GM19467 (cell line): ENCODE results near the gene TMEM179B.
"Not testable (repeated sequence)": the region's sequence is repeated elsewhere in the genome, so short reads cannot be mapped to it uniquely, and the experiment has no call there.

Source experiments
- ATAC-seq: cut with Tn5 transposase; IDR thresholded peaks from one replicate; pipeline ENCODE4 v1.9.1; 2021; ENCODE audit warnings: mild to moderate bottlenecking, moderate library complexity; ENCODE audit not compliant: unreplicated experiment

The TMEM179B gene

GRCh38 chr11:62787005-62787759 lies at the start of gene TMEM179B:
Gene TMEM179B, plus strand, starts transcription at chr11:62787402. Its CDS starts 30 bp downstream, at chr11:62787432.
- ATAC-seq: peak; percentile 57

- no peak for ATAC-seq
Measured at GRCh38 chr11:62747475-62748160, 39.6 kb upstream of the TMEM179B start.

GRCh38 chr11:62749931-62750330 lies 37.3 kb upstream of the TMEM179B start:
- ATAC-seq: not testable (repeated sequence)

GRCh38 chr11:62752177-62752785 lies 34.9 kb upstream of the TMEM179B start:
- ATAC-seq: no peak

GRCh38 chr11:62752994-62753735 lies 34.0 kb upstream of the TMEM179B start:
- no peak for ATAC-seq

GRCh38 chr11:62753736-62754603 lies 33.2 kb upstream of the TMEM179B start, which contains the start of gene ZBTB3:
Gene ZBTB3, minus strand, starts transcription at chr11:62754160. Its CDS starts 496 bp downstream, at chr11:62753664.
- ATAC-seq: peak; percentile 96

- no peak for ATAC-seq
Measured at GRCh38 chr11:62755086-62755615, 32.1 kb upstream of the TMEM179B start.

- no peak for ATAC-seq
Measured at GRCh38 chr11:62757846-62758788, 29.1 kb upstream of the TMEM179B start.

GRCh38 chr11:62760867-62761227 lies 26.4 kb upstream of the TMEM179B start:
- not testable (repeated sequence) for ATAC-seq

- ATAC-seq: no peak
Measured at GRCh38 chr11:62770778-62771143, 16.4 kb upstream of the TMEM179B start.

- ATAC-seq: peak; percentile 75
Measured at GRCh38 chr11:62771144-62772021, 15.8 kb upstream of the TMEM179B start, which contains the start of gene TAF6L. Gene TAF6L, plus strand, starts transcription at chr11:62771396. Its CDS starts 4,388 bp downstream, at chr11:62775784.

- ATAC-seq: no peak
Measured at GRCh38 chr11:62774407-62774806, 12.8 kb upstream of the TMEM179B start.

- no peak for ATAC-seq
Measured at GRCh38 chr11:62775646-62776045, 11.6 kb upstream of the TMEM179B start.

- ATAC-seq: no peak
Measured at GRCh38 chr11:62777389-62777788, 9.8 kb upstream of the TMEM179B start.

- ATAC-seq: no peak
Measured at GRCh38 chr11:62778441-62778840, 8.8 kb upstream of the TMEM179B start.

- ATAC-seq: no peak
Measured at GRCh38 chr11:62782753-62783152, 4.4 kb upstream of the TMEM179B start.

- ATAC-seq: peak; percentile 56
Measured at GRCh38 chr11:62786318-62787004, 741 bp upstream of the TMEM179B start.
